NCI-H82 treated with DMSO at 0.1 percent for 48 hours (cell line): ENCODE data around the gene TCHP.
A peak's percentile ranks its signal among the peaks of the same experiment; 100 is the strongest.

Experiments
- DNase-seq: peaks from one replicate; lab custom pipeline; 2025; ENCODE audit not compliant: unreplicated experiment; lab: John Stamatoyannopoulos, UW

The TCHP gene

DNA sequence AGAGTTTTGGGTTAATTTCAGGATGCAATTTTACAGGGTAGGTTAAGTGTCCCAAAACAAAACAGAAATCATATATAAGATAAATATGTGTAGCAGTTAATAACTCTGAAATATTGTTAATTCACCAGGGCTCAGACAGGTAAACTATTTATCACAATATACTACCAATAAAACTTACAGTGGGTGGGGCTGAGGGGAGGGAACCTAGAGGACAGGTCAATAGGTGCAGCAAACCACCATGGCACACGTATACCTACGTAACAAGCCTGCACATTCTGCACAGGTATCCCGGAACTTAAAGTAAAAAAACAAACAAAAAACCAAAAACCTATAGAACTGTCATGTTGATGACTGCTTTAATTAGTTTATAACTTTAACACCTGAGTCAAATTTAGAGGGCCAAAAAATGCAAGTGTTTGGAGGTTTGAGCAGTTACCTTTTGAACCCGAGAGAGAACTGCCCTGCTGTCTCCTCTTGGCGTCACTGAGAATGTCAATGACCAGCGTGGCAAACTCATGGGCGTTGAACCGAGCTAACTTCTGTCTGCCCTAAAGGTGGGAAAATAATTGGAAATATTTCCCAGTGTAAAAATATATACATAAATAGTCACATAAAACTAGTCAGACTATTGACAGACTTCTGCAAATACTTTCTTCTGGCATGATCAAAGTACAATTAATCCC is 59.5 kb downstream of the TCHP start:
- no peak for DNase-seq

DNA sequence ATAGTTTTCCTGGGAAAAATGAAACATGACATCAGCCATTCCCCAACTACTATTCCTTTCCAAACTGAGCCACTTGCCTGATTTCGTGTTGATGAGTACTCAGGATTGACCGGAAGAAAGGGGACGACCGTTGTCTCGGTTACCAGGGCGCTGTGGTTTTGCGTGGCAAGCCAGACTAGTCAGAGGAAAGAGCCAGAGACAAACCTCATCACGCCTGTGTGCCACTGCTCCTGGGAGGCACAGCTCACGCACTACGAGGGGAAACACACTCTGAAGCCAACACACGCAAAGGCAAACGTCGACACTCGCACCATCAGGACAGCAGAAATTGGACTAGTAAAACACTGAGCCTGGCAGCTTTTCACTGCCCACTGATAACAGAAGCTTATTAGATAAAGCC is 61.1 kb downstream of the TCHP start:
- DNase-seq: no peak

DNA sequence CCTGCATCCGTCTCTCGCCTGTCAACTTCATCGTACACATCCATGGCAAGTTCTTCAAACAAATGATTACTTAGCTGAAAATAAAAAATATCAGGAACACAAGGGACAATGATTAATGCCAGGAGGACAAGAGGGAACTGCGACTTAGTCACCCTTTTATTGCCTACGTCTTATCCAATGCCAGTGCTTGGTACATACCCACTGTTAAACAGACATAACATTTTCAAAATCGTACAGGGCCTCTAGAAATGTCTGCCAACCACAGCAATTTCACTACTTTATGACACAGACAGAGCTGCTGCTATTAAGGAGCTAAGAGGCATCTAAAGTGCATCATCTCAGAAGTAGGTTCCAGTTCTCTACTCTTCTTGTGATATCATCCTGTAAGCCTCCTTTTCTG is 61.5 kb downstream of the TCHP start:
- no peak for DNase-seq

DNA sequence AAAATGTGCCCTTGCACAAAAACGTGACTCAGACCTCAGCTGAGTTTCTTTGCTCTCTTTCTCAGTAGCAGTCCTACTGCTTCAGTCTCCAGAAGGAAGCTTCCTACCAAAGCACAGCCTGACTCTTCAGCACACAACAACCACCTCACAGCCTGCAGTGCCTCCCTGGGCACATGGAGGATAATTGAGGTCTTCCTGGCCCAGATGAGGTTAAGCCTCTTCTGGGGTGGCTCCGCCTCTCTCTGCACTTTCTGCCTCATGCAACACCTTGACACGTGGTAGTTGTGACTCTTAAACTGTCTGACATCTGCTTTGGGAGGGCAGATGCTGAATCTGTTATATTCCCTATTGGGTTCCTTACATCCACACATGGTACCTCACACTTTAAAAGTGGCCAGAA is 62.3 kb downstream of the TCHP start:
- peak; percentile 11 for DNase-seq

DNA sequence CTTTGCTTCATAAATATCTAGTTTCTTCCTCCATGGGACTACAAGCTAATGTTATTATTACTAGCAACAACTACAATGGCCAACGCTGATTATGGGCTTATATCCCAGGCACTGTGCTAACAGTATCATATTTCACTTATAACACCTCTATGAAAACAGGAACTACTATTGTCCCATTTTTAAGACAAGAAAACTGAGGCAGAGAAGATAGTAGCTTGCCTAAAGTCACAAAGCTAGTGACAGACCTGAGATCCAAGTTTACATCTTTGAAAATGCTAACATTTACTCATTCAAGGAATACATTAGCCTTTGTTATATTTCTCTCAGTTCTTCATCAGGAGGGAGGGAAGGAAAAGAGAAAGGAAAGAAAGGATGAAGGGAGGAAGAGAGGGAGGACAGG is 63.3 kb downstream of the TCHP start:
- DNase-seq: no peak

DNA sequence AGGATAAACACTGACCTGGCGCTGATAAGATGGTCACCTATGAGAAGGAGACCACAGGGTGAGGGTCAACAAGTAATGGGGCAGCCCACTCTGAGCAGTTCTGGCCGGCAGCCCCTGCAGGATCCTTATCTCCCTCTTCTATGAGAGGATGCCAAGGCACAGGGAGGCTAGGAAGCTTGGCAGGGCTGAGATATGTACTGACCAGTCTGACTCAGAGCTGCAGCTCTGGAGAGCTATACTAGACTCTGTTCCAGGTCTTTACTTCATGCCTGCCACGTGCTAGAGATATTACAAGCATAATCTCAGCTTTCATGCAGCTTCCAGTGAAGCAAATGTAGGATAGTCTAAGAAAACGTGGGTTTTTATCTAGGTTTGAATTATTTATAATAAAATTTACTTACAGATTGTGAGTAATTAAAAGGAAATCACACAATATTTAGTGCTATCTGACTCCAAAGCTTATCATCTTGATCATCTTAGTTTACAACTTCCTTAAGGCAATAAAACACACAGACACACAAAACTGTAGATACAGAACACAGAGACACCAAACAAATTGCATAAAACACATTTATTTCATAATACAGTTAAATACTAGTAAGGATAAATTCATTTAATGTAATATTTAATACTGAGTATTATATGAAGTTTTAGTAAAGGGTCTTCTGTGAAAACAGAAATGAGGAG is 63.8 kb downstream of the TCHP start:
- DNase-seq: no peak

DNA sequence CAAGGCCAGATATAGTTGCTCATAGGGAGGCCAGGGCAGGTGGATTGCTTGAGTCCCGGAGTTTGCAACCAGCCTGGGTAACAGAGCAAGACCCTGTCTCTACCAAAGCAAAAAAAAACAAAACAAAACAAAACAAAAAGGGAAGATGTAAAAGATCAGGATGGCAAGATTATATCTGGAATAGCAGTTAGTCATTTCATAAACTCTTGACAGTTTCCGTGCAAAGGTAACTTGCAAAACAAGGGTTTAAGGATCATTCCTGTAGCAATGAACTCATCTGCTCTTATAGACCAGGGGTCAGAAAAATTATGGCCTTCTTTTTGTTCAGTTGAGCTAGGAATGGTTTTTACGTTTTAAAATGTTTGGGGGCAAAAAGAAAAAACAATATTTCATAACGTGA is 66.5 kb downstream of the TCHP start:
- no peak for DNase-seq

DNA sequence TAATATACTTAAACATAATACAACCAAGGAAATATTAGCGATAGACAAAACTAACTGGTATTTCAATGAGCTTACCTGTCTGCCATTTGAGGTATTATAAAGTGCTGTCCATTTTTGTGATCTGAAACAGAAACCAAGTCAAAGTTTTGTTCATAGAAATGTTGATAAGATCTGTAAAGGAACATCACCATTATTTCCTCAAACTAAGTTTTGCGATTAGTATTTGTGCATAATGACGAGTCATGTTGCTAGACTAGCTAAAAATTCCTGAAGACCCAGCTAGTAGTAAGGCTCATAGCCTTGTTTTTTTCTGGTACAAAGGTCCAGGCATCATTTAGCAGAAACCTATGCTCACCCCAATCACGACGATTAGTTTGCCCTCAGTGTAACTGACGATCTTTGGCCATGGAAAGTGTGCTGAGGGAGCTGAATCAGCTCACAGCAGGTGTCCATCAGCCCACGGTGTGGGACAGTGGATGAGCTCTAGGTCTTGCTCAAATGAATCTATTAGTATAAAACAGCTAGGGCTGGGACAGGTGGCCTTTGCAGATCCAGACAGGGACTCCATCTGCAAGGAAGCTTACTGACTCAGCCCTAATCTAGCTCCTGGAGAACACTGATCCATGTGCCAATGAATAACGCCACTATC is 67.4 kb downstream of the TCHP start:
- DNase-seq: no peak
